ENCODE data around the gene LRRC41. TPM values are rescaled to one million over a fixed set of nuclear protein-coding genes. Genes with fewer than 3 reads are reported as not detected.
A peak's percentile ranks its signal among the peaks of the same experiment; 100 is the strongest.

The LRRC41 gene
- total RNA-seq, 3 donors from 2014 or later (not counting 1 experiment from before 2014, with no cell fraction given) = 35.0 to 43.9 (median 35.8) TPM

- Mint-ChIP-seq H3K27me3 (ENCODE audit: low read depth in 2 of 2) (no peaks in the 10 kb centered on the region), H3K36me3 (no peaks in the 10 kb centered on the region), H3K9me3 (no peaks in the 10 kb centered on the region), H3K4me1 (peaks cover 27 to 46% of the 10 kb centered on the region in 2 donors), H3K27ac (peak overlapping the region; percentile 96 to 99), H3K4me3 (peak overlapping the region; percentile 98)
- intact Hi-C loops (cut with micrococcal nuclease) = loop anchor here (1.0 to 2.0 kb wide), 3 partner anchors 38 to 55 kb away; partner anchors contain the start of genes NSUN4 and RAD54L
- Histone ChIP-seq H3K27me3 (ENCODE audit: control insufficient read depth, insufficient read depth, low read length) (no peaks in the 10 kb centered on the region), H3K4me1 (ENCODE audit: control insufficient read depth, insufficient read depth, low read length) (peaks cover 33% of the 10 kb centered on the region), H3K9me3 (ENCODE audit: control insufficient read depth, insufficient read depth, low read length) (no peaks in the 10 kb centered on the region), H3K27ac (ENCODE audit: low read length) (peak overlapping the region; percentile 89), H3K36me3 (ENCODE audit: control insufficient read depth, insufficient read depth, low read length) (no peaks in the 10 kb centered on the region), H3K4me3 (ENCODE audit: low read length) (peak overlapping the region; percentile 72)
- DNase-seq (peak; percentile 52), ATAC-seq (peak; percentile 4 to 38 (median 16))
- WGBS (ENCODE audit: insufficient coverage) = under 1% methylated on average over 32 of the region's 32 CpGs
- TF ChIP-seq CTCF (IDR thresholded peaks at IDR 0.05) = no peak
Measured at GRCh38 chr1:46302641-46303037, 777 bp downstream of the LRRC41 start.

- H3K27me3 ChIP-seq (ENCODE audit: control insufficient read depth, insufficient read depth, low read length) = no peaks in the 10 kb centered on the region
- under 1% methylated on average over 79 of the region's 79 CpGs for WGBS (ENCODE audit: insufficient coverage)
- TF ChIP-seq CTCF (IDR thresholded peaks at IDR 0.05) = peak; percentile 25
- Mint-ChIP-seq H3K27me3 (ENCODE audit: low read depth in 2 of 2) (no peaks in the 10 kb centered on the region), H3K27ac (peak overlapping the region; percentile 96 to 99), H3K9me3 (no peaks in the 10 kb centered on the region), H3K36me3 (peaks cover 4% of the 10 kb centered on the region), H3K4me3 (peak overlapping the region; percentile 98), H3K4me1 (peaks cover 22 to 41% of the 10 kb centered on the region in 2 donors)
- intact Hi-C loops (cut with micrococcal nuclease) = loop anchor here (2.0 kb wide), 1 partner anchor 47 kb away; no protein-coding TSS in a partner anchor
- peak overlapping the region; percentile 89 for H3K27ac ChIP-seq (ENCODE audit: low read length)
- ATAC-seq = peak; percentile 24 to 34 (median 28)
- peaks cover 4% of the 10 kb centered on the region for H3K36me3 ChIP-seq (ENCODE audit: control insufficient read depth, insufficient read depth, low read length)
- peak; percentile 62 to 67 for DNase-seq
- H3K4me1 ChIP-seq (ENCODE audit: control insufficient read depth, insufficient read depth, low read length) = peaks cover 33% of the 10 kb centered on the region
- peak overlapping the region; percentile 72 for H3K4me3 ChIP-seq (ENCODE audit: low read length)
- H3K9me3 ChIP-seq (ENCODE audit: control insufficient read depth, insufficient read depth, low read length) = no peaks in the 10 kb centered on the region
Measured at GRCh38 chr1:46301808-46302640, 1.4 kb downstream of the LRRC41 start.

- H3K27me3 Mint-ChIP-seq (ENCODE audit: low read depth in 2 of 2) = no peaks in the 10 kb centered on the region
- intact Hi-C loops (cut with micrococcal nuclease) = no loop called here
- H3K27ac Mint-ChIP-seq = peak overlapping the region; percentile 96 to 99
- Histone ChIP-seq H3K4me3 (ENCODE audit: low read length) (peak overlapping the region; percentile 72), H3K27ac (ENCODE audit: low read length) (peak overlapping the region; percentile 89), H3K36me3 (ENCODE audit: control insufficient read depth, insufficient read depth, low read length) (peaks cover 10% of the 10 kb centered on the region), H3K4me1 (ENCODE audit: control insufficient read depth, insufficient read depth, low read length) (peaks cover 33% of the 10 kb centered on the region), H3K27me3 (ENCODE audit: control insufficient read depth, insufficient read depth, low read length) (no peaks in the 10 kb centered on the region), H3K9me3 (ENCODE audit: control insufficient read depth, insufficient read depth, low read length) (no peaks in the 10 kb centered on the region)
- H3K36me3 Mint-ChIP-seq = peaks cover 9% of the 10 kb centered on the region
- TF ChIP-seq CTCF (IDR thresholded peaks at IDR 0.05) = no peak
- H3K4me3 Mint-ChIP-seq = peak overlapping the region; percentile 98
- peaks cover 22 to 41% of the 10 kb centered on the region in 2 donors for H3K4me1 Mint-ChIP-seq
- 27% methylated on average over 17 of the region's 17 CpGs for WGBS (ENCODE audit: insufficient coverage)
- no peaks in the 10 kb centered on the region for H3K9me3 Mint-ChIP-seq
- ATAC-seq (no peak), DNase-seq (no peak)
Measured at GRCh38 chr1:46301406-46301807, 2.0 kb downstream of the LRRC41 start.
